GM06990 (cell line): ENCODE data around the gene SETMAR.
A peak's percentile ranks its signal among the peaks of the same experiment; 100 is the strongest.

Experiments used
- DNase-seq: peaks from one replicate; pipeline ENCODE4 v3.0.0-alpha.2; 2011; ENCODE audit not compliant: insufficient read length; ENCODE audit errors: extremely low read depth
- H3K27me3 ChIP-seq: replicated peaks from 2 replicates; pipeline ENCODE4 v1.6.0; 2011; ENCODE audit warnings: low read length; ENCODE audit not compliant: control insufficient read depth, insufficient read depth
- H3K36me3 ChIP-seq: 2 replicates; pipeline ENCODE4 v1.5.1; 2011; ENCODE audit warnings: low read length; ENCODE audit not compliant: control insufficient read depth, insufficient read depth
- H3K4me3 ChIP-seq: replicated peaks from 2 replicates; pipeline ENCODE4 v1.5.1; 2011; ENCODE audit warnings: low read depth, mild to moderate bottlenecking, control low read depth, low read length
- TF ChIP-seq, protein P1 (sequence below): IDR thresholded peaks from 2 replicates; pipeline ENCODE4 v1.5.1; 2011; ENCODE audit warnings: low read length, control low read depth, mild to moderate bottlenecking, inconsistent platforms; ENCODE audit not compliant: insufficient read depth, poor library complexity, severe bottlenecking

Gene SETMAR

DNA sequence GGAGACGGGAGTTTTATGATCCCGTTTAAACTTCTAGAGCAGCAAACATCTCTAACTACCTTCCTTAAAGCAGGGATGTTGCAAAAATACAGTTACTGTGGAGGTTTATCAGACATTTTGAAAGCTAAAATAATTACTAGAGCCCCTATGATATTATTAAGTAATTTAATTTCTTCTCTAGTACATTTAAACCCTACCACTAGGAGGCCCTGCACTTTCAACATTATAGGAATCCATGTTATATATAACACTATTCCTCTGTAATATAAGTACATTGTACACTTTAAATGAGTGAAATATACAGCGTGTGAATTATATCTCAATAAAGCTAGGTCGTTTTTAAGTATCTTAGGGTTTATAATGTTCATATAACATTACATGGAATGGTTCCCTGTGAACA lies 11.5 kb downstream of the SETMAR start:
- Histone ChIP-seq H3K4me3 (no peak overlapping the region), H3K36me3 (no peaks in the 10 kb centered on the region), H3K27me3 (no peaks in the 10 kb centered on the region)
- no peak for DNase-seq
- TF ChIP-seq, protein P1, sequence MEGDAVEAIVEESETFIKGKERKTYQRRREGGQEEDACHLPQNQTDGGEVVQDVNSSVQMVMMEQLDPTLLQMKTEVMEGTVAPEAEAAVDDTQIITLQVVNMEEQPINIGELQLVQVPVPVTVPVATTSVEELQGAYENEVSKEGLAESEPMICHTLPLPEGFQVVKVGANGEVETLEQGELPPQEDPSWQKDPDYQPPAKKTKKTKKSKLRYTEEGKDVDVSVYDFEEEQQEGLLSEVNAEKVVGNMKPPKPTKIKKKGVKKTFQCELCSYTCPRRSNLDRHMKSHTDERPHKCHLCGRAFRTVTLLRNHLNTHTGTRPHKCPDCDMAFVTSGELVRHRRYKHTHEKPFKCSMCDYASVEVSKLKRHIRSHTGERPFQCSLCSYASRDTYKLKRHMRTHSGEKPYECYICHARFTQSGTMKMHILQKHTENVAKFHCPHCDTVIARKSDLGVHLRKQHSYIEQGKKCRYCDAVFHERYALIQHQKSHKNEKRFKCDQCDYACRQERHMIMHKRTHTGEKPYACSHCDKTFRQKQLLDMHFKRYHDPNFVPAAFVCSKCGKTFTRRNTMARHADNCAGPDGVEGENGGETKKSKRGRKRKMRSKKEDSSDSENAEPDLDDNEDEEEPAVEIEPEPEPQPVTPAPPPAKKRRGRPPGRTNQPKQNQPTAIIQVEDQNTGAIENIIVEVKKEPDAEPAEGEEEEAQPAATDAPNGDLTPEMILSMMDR: peak; percentile 34

- Histone ChIP-seq H3K27me3 (no peaks in the 10 kb centered on the region), H3K4me3 (no peak overlapping the region), H3K36me3 (no peaks in the 10 kb centered on the region)
- TF ChIP-seq, protein P1: no peak
- DNase-seq: no peak
Measured at GRCh38 chr3:4320096-4320911, 17.1 kb downstream of the SETMAR start.

GRCh38 chr3:4321732-4322131 lies 18.6 kb downstream of the SETMAR start:
- Histone ChIP-seq H3K36me3 (no peaks in the 10 kb centered on the region), H3K27me3 (no peaks in the 10 kb centered on the region), H3K4me3 (no peak overlapping the region)
- no peak for DNase-seq
- TF ChIP-seq, protein P1: no peak

- TF ChIP-seq, protein P1: no peak
- no peak for DNase-seq
- H3K36me3 ChIP-seq: no peaks in the 10 kb centered on the region
- no peaks in the 10 kb centered on the region for H3K27me3 ChIP-seq
- no peak overlapping the region for H3K4me3 ChIP-seq
Measured at GRCh38 chr3:4322635-4323034, 19.5 kb downstream of the SETMAR start.

- DNase-seq: no peak
- no peak overlapping the region for H3K4me3 ChIP-seq
- H3K27me3 ChIP-seq: no peaks in the 10 kb centered on the region
- TF ChIP-seq, protein P1: no peak
- no peaks in the 10 kb centered on the region for H3K36me3 ChIP-seq
Measured at GRCh38 chr3:4323246-4324027, 20.3 kb downstream of the SETMAR start.
